Activated T-cell treated with anti-CD3 and anti-CD28 coated beads, Interleukin-2, amount 50 U/mL, for 72 hours (primary cell): ENCODE measurements around the gene ELP1. TPM values are rescaled to one million over a fixed set of nuclear protein-coding genes. Genes with fewer than 3 reads are reported as not detected.
"Not testable (repeated sequence)": the region's sequence is repeated elsewhere in the genome, so short reads cannot be mapped to it uniquely, and the experiment has no call there.

Source experiments
- ATAC-seq, 2 donors: fragments of 150-1000 bp; cut with Tn5 transposase; replicated peaks in 1 of 2; 2 replicates each; pipeline ENCODE4 v1.10.0; 2021; ENCODE audit warnings: moderate library complexity in 2 of 2, mild to moderate bottlenecking in 1 of 2
- DNase-seq, 2 donors: peaks; one replicate each; pipeline ENCODE4 v3.0.0; 2021 to 2022; ENCODE audit warnings: mixed read lengths in 1 of 2
- H3K27ac Mint-ChIP-seq: one replicate; pipeline ENCODE4 v1.8.0; 2022; ENCODE audit warnings: mild to moderate bottlenecking, moderate library complexity, mixed read lengths
- H3K27me3 Mint-ChIP-seq: one replicate; pipeline ENCODE4 v1.8.0; 2022; ENCODE audit warnings: low read depth, mixed read lengths
- H3K36me3 Mint-ChIP-seq, 2 donors: one replicate each; pipeline ENCODE4 v1.8.0; 2022; ENCODE audit warnings: mixed read lengths in 2 of 2, mild to moderate bottlenecking in 1 of 2; ENCODE audit not compliant: insufficient read depth in 2 of 2
- H3K4me1 Mint-ChIP-seq: one replicate; pipeline ENCODE4 v1.8.0; 2022; ENCODE audit warnings: low read depth, mixed read lengths
- H3K4me3 Mint-ChIP-seq, 2 donors: one replicate each; pipeline ENCODE4 v1.8.0; 2022; ENCODE audit warnings: mild to moderate bottlenecking in 2 of 2, mixed read lengths in 2 of 2, moderate library complexity in 2 of 2
- H3K9me3 Mint-ChIP-seq, 2 donors: one replicate each; pipeline ENCODE4 v1.8.0; 2022; ENCODE audit warnings: mixed read lengths in 2 of 2
- total RNA-seq, 2 donors: library from RNA; stranded (reverse); gene quantifications; one replicate each; pipeline ENCODE4 v1.2.3, GENCODE V29; 2022

ELP1 gene
- total RNA-seq, 2 donors from 2014 or later = 25.6 to 39.5 TPM

- DNase-seq (no peak), ATAC-seq (no peak)
- no peaks in the 10 kb centered on the region for H3K36me3 Mint-ChIP-seq
- no peaks in the 10 kb centered on the region for H3K9me3 Mint-ChIP-seq
- H3K27me3 Mint-ChIP-seq = no peaks in the 10 kb centered on the region
- no peak overlapping the region for H3K4me3 Mint-ChIP-seq
- H3K27ac Mint-ChIP-seq = no peak overlapping the region
- H3K4me1 Mint-ChIP-seq = no peaks in the 10 kb centered on the region
Measured at GRCh38 chr9:108956022-108956630, 22.2 kb upstream of the ELP1 start.

DNA sequence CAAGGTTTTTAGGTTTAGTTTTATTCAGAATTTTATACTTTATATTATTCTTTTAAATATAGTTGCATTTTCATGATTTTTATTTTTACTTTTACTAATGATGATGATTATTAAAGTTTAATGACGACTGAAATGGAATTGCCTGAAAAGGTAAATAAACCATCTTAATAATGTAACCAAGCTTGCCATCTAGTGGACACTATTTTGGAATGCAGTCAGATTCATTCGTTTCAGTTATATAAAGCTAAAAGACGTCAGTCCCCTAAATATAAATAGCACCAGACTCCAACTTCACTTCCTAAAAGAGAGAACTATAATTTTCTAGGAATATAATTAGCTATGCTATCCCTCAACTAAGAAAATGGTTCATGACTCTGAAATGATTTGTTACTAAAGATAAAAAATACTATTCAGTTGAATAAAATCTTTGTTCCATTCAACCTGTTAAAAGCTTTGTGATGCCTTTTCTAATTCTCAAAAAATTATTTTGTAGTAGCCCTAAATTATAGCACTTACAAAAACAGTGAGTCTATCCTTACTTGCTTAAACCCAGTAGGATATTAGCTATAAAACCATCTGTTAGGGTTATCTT, 20.2 kb upstream of the ELP1 start:
- Mint-ChIP-seq H3K4me3 (no peak overlapping the region), H3K27me3 (no peaks in the 10 kb centered on the region), H3K36me3 (no peaks in the 10 kb centered on the region), H3K9me3 (no peaks in the 10 kb centered on the region), H3K27ac (no peak overlapping the region), H3K4me1 (no peaks in the 10 kb centered on the region)
- ATAC-seq (no peak), DNase-seq (no peak)

DNA sequence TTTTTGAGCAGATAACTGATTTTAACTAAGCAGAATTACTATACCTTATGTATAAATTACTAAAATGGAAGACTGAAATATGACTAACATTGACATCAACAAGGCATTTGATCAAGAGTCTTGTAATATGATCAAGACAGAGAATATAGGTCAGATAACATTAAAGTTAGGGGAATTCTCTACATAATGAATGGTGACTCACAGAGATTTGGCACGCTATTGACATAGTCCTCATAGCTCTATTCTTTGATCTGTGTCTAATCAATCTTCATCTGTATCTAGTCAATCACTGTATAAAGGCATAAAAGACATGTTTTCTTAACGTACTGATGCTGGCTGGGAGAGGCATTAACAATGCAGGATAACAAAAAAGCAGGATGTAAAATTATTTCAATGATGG, 17.7 kb upstream of the ELP1 start:
- no peaks in the 10 kb centered on the region for H3K9me3 Mint-ChIP-seq
- H3K27ac Mint-ChIP-seq = no peak overlapping the region
- no peaks in the 10 kb centered on the region for H3K4me1 Mint-ChIP-seq
- H3K4me3 Mint-ChIP-seq = no peak overlapping the region
- DNase-seq (no peak), ATAC-seq (no peak)
- H3K27me3 Mint-ChIP-seq = no peaks in the 10 kb centered on the region
- H3K36me3 Mint-ChIP-seq = no peaks in the 10 kb centered on the region

DNA sequence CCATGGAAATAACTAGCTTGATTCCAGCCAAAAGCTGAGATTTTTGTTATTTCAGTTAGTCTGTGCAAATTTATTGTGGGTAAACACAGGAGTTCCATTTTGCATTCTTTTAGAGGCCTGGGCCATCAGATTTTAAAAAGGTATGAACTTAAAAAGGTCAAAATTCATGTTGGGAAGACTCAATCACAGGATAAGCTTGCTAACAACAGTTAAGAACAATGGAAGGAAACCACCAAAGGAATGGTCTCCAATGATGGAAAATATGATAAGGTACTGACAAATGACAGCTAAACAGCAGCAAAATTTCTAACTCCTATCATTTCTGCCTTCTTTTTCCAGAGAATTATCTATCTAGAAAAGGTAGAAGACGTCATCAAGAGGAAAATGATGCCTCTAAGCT, 16.2 kb upstream of the ELP1 start:
- DNase-seq = no peak
- Mint-ChIP-seq H3K9me3 (no peaks in the 10 kb centered on the region), H3K27me3 (no peaks in the 10 kb centered on the region), H3K4me1 (no peaks in the 10 kb centered on the region), H3K27ac (no peak overlapping the region), H3K36me3 (no peaks in the 10 kb centered on the region), H3K4me3 (no peak overlapping the region)
- no peak for ATAC-seq

- Mint-ChIP-seq H3K27me3 (no peaks in the 10 kb centered on the region), H3K4me3 (no peak overlapping the region), H3K36me3 (no peaks in the 10 kb centered on the region), H3K27ac (no peak overlapping the region), H3K4me1 (peaks cover 6% of the 10 kb centered on the region), H3K9me3 (no peaks in the 10 kb centered on the region)
- ATAC-seq (no peak), DNase-seq (no peak)
Measured at GRCh38 chr9:108939975-108940374, 6.1 kb upstream of the ELP1 start.

DNA sequence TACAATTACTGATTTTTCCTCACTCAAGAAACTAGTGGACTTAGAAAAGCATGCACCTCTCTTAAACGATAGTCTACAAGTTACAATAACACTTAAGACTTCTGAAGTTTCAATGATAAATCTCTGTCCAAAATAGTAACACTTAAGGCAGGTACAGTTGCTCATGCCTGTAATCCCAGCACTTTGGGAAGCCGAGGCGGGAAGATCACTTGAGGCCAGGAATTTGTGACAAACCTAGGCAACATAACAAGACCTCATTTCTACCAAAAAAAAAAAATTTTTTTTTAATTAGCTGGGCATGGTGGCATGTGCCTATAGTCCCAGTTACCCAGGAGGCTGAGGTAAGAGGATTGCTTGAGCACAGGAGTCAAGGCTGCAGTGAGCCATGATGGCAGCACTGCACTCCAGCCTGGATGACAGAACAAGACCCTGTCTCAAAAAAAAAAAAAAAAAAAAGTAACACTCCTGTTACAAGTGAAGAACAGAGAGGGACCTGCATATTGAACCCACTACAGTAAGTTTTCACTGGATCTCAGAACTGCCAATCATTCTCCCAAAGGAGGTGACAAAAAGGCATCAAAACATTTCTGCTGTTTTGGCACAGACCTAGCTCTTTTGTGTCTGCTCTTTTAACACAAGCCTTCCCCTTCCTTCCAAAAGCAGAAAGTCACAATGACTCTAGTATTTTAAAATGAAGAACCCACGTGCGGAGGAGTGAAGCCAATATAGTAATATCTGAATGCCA, 3.8 kb upstream of the ELP1 start:
- Mint-ChIP-seq H3K4me3 (no peak overlapping the region), H3K27me3 (no peaks in the 10 kb centered on the region), H3K36me3 (peaks cover 2 to 4% of the 10 kb centered on the region in 2 donors), H3K27ac (no peak overlapping the region), H3K9me3 (no peaks in the 10 kb centered on the region), H3K4me1 (peaks cover 14% of the 10 kb centered on the region)
- ATAC-seq = no peak
- DNase-seq = no peak

DNA sequence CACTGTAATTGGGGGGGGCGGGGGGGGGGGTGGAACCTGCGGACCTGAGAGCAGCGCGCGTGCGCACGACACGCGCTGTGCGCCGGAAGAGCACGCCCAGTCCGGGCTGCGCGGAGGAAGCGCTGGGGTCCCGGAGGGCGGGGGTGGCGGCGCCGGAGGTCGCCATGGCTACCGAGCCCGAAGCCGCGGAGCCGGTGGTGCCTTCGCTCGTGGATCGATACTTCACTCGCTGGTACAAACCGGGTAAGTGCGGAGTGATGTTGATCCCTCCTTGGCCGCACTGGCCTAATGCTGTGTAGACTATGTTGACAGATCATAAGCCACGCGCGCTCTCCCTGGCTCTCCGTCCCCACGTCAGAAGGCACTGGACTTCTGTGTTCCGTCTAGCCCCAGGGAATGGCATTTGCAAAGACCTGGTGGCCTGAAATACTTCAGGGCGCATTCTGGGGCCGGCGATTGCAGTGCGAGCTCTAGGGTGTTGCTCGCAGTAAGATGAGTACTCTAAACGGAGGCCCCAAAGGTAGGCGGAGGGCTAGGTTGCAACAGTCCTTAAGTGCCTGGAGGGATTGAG, 484 bp upstream of the ELP1 start, which contains the start of gene ABITRAM:
TSS of gene ABITRAM (plus strand) at position 78 of the 571 bp plus-strand sequence. CDS start at position 165, 87 bp downstream.
- Mint-ChIP-seq H3K9me3 (no peaks in the 10 kb centered on the region), H3K27me3 (no peaks in the 10 kb centered on the region), H3K4me1 (peaks cover 30% of the 10 kb centered on the region), H3K36me3 (peaks cover 2 to 8% of the 10 kb centered on the region in 2 donors), H3K27ac (peak within 1 kb of the TSS; percentile 88), H3K4me3 (peak within 1 kb of the TSS; percentile 73 to 98)
- DNase-seq = peak; percentile 83 to 84
- ATAC-seq = peak; percentile 85 to 86

DNA sequence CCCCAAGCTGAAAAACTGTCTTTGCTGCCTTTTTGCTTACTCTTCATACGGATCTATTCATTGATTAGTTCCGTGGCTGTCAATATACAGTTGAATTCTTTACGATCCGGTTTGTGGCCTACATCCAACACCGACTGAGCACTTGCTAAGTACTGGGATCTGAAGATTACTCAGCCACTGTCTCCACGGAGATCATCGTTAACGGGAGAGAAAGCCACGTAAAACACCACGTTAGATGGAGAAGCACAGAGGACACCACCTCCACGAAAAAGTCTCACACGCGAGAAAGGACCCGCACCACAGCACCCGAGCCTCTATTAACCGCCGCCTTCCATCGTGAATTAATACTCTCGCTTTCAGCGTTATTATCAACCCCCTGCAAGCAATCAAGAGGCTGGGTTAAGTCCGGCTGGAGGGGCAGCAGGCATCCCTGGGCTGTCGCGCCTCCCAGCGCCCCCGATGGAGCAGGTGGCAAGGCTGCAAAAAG, 650 bp downstream of the ELP1 start:
- H3K27me3 Mint-ChIP-seq = no peaks in the 10 kb centered on the region
- no peaks in the 10 kb centered on the region for H3K9me3 Mint-ChIP-seq
- peak overlapping the region; percentile 73 to 98 for H3K4me3 Mint-ChIP-seq
- H3K27ac Mint-ChIP-seq = peak overlapping the region; percentile 38
- H3K4me1 Mint-ChIP-seq = peaks cover 30% of the 10 kb centered on the region
- ATAC-seq = peak in 1 of 2 donors; percentile 1
- peak in 1 of 2 donors; percentile 1 for DNase-seq
- H3K36me3 Mint-ChIP-seq = peaks cover 2 to 11% of the 10 kb centered on the region in 2 donors

DNA sequence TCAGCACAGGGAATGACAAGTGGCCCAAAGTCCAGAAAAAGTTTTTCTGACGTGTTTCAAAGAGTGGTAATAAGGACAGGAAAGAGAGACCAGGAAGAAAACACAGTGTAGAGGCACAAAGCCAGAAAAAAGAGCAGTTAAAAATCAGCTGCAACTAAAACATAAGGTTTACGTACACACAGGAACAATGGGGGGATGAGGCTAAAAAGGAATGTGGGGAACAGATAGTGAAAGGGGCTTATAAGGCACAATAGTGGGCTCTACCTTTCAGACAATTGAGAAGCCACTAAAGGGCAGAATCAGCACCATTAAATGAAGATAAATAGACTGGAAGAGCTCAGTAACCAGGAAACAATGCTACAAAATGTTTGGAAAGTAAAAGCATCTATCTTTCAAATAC, 5.5 kb downstream of the ELP1 start:
- Mint-ChIP-seq H3K27me3 (no peaks in the 10 kb centered on the region), H3K4me1 (peaks cover 23% of the 10 kb centered on the region), H3K36me3 (peaks cover 2 to 14% of the 10 kb centered on the region in 2 donors), H3K9me3 (no peaks in the 10 kb centered on the region), H3K4me3 (no peak overlapping the region), H3K27ac (no peak overlapping the region)
- ATAC-seq = no peak
- DNase-seq = no peak

DNA sequence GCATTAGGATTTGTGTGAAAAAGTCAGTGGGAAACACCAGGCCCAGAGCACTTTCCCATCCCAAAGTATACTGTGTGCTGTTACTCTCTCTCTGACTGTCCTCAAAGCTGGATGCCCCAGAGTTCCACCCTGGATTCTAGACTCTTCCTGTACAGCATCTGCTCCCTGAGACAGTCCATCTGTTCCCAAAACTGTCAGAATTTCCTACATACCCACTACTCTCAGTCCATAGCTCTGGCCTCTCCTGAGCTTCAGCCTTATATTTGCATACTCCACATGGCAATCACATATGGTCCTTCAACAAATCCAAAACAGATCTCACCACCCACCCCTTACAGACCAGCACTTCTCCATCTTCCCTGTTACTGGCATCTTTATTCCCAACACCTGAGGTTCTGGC, 9.5 kb downstream of the ELP1 start:
- no peaks in the 10 kb centered on the region for H3K4me1 Mint-ChIP-seq
- no peak overlapping the region for H3K4me3 Mint-ChIP-seq
- peaks cover 4 to 10% of the 10 kb centered on the region in 2 donors for H3K36me3 Mint-ChIP-seq
- DNase-seq = no peak
- no peak overlapping the region for H3K27ac Mint-ChIP-seq
- no peak for ATAC-seq
- no peaks in the 10 kb centered on the region for H3K9me3 Mint-ChIP-seq
- H3K27me3 Mint-ChIP-seq = no peaks in the 10 kb centered on the region

- H3K4me3 Mint-ChIP-seq = no peak overlapping the region
- H3K9me3 Mint-ChIP-seq = no peaks in the 10 kb centered on the region
- H3K27ac Mint-ChIP-seq = no peak overlapping the region
- no peaks in the 10 kb centered on the region for H3K27me3 Mint-ChIP-seq
- peaks cover 4 to 11% of the 10 kb centered on the region in 2 donors for H3K36me3 Mint-ChIP-seq
- no peaks in the 10 kb centered on the region for H3K4me1 Mint-ChIP-seq
- ATAC-seq (peak in 1 of 2 donors; percentile 50), DNase-seq (no peak)
Measured at GRCh38 chr9:108921200-108921599, 12.7 kb downstream of the ELP1 start.

- not testable (repeated sequence) for H3K4me3 Mint-ChIP-seq, H3K27me3 Mint-ChIP-seq, H3K9me3 Mint-ChIP-seq, H3K27ac Mint-ChIP-seq, ATAC-seq, DNase-seq, H3K4me1 Mint-ChIP-seq
- peaks cover 4 to 14% of the 10 kb centered on the region in 2 donors for H3K36me3 Mint-ChIP-seq
Measured at GRCh38 chr9:108920401-108920800, 13.5 kb downstream of the ELP1 start.

- Mint-ChIP-seq H3K27ac (no peak overlapping the region), H3K4me1 (no peaks in the 10 kb centered on the region), H3K27me3 (no peaks in the 10 kb centered on the region), H3K4me3 (no peak overlapping the region), H3K36me3 (peaks cover 4 to 12% of the 10 kb centered on the region in 2 donors), H3K9me3 (no peaks in the 10 kb centered on the region)
- ATAC-seq (no peak), DNase-seq (no peak)
Measured at GRCh38 chr9:108919517-108919916, 14.4 kb downstream of the ELP1 start.
